ENCODE results near the gene EPS8.

DNA sequence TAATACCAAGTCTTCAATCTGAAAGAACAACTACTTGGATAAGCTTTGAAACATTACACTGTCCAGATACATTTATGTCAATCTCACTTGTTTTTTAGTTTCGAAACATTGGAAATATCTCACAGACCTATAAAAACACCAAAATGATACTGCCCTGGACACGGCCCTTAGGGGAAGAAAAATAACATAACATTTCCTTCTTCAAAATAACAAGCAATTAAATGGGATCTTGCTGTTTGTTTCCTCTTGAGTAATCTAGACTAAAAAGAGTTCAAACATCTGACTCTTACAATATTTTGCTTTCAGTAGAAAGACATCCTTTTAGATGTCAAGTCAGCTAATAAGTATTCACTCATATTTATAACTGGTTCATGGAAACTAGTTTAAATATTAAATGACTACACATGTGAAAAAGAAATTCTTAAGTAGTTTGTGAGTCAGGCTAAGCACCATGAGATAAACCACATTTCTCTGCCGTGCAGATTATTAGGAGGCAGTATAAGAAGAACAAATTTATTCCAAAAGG lies 87.5 kb downstream of the EPS8 start:
- TF ChIP-seq CTCF (conservative IDR thresholded peaks at IDR 0.05): no peak
- no peak for TF ChIP-seq EZH2 (IDR thresholded peaks at IDR 0.05; ENCODE audit: low read depth)

Data from PC-9 (cell line).